ENCODE measurements around the gene LPAR3.

LPAR3 gene

DNA sequence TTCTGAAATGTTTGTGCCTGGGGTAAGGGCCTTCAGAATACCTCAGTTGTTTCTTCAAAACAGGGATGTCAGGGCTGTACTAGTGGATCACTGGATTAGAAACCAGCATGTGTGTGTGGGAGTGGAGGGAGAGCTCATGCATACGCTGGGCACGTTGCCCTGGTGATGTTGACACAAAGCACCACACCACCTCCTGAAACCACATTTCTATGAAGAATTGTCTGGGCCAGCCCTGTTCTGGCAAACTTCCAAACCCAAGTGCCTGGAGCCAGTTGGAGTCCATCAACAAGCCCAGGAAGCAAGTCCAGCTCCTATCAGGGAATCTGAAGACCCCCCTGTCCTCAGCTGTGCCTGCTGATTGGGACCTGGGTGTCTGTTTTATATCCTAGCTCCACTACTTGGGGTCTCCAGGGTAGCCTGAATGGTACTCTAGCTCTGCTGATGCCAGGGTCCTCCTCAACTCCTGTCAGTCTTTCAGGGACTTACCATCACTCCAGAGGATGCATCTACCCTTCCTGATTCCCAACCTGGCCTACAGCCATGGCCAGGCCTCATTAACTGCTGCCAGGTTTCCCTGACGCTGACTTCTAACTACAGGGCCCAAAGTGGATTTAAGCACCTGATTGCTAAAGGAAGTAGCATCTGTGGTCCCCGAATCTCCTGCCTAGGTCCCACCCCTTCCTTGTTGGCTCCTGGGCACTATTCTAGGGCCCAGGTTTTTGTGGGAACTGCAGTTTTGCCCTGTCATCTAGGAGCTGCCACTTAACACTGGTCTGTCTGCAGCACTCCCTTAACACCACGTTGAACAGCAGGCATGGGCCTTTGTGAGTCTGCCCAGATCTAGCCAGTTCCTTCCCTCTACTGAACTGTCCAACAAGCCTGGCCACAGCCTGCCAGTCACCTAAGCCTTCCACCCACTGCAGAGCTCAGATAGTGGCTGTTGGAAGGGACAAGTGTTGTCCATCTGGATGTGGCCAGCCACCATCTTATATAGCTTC lies 45.5 kb downstream of the LPAR3 start (continued):
- TF ChIP-seq, protein P1, sequence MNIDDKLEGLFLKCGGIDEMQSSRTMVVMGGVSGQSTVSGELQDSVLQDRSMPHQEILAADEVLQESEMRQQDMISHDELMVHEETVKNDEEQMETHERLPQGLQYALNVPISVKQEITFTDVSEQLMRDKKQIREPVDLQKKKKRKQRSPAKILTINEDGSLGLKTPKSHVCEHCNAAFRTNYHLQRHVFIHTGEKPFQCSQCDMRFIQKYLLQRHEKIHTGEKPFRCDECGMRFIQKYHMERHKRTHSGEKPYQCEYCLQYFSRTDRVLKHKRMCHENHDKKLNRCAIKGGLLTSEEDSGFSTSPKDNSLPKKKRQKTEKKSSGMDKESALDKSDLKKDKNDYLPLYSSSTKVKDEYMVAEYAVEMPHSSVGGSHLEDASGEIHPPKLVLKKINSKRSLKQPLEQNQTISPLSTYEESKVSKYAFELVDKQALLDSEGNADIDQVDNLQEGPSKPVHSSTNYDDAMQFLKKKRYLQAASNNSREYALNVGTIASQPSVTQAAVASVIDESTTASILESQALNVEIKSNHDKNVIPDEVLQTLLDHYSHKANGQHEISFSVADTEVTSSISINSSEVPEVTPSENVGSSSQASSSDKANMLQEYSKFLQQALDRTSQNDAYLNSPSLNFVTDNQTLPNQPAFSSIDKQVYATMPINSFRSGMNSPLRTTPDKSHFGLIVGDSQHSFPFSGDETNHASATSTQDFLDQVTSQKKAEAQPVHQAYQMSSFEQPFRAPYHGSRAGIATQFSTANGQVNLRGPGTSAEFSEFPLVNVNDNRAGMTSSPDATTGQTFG (tag by site-specific recombination; IDR thresholded peaks at IDR 0.05; ENCODE audit: borderline replicate concordance) = no peak
- TF ChIP-seq, protein P2, sequence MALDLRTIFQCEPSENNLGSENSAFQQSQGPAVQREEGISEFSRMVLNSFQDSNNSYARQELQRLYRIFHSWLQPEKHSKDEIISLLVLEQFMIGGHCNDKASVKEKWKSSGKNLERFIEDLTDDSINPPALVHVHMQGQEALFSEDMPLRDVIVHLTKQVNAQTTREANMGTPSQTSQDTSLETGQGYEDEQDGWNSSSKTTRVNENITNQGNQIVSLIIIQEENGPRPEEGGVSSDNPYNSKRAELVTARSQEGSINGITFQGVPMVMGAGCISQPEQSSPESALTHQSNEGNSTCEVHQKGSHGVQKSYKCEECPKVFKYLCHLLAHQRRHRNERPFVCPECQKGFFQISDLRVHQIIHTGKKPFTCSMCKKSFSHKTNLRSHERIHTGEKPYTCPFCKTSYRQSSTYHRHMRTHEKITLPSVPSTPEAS (tag by site-specific recombination; IDR thresholded peaks at IDR 0.05) = no peak
- TF ChIP-seq ZNF473 (tag by site-specific recombination; IDR thresholded peaks at IDR 0.05) (no peak), MZF1 (tag by site-specific recombination; IDR thresholded peaks at IDR 0.05; ENCODE audit: borderline replicate concordance) (peak; percentile 28; the same call in 1 of the 2 replicates), BCL11B (tag by site-specific recombination; IDR thresholded peaks at IDR 0.05; ENCODE audit: low read depth) (no peak), ZNF133 (tag by site-specific recombination; IDR thresholded peaks at IDR 0.05) (peak; percentile 69), EGR2 (tag by site-specific recombination; IDR thresholded peaks at IDR 0.05; ENCODE audit: low read depth) (peak; percentile 71), ZNF747 (tag by site-specific recombination; IDR thresholded peaks at IDR 0.05) (no peak), ZNF423 (tag by site-specific recombination; IDR thresholded peaks at IDR 0.05) (no peak), ZNF391 (tag by site-specific recombination; IDR thresholded peaks at IDR 0.05; ENCODE audit: borderline replicate concordance, low read depth) (no peak), GLI4 (tag by site-specific recombination; IDR thresholded peaks at IDR 0.05) (no peak), ZNF37A (tag by site-specific recombination; IDR thresholded peaks at IDR 0.05) (no peak), ZNF112 (tag by site-specific recombination; IDR thresholded peaks at IDR 0.05) (no peak), PRDM1 (tag by site-specific recombination; IDR thresholded peaks at IDR 0.05) (no peak), ZNF239 (tag by site-specific recombination; IDR thresholded peaks at IDR 0.05) (no peak), ZNF140 (tag by site-specific recombination; IDR thresholded peaks at IDR 0.05) (no peak), ZBTB48 (tag by site-specific recombination; IDR thresholded peaks at IDR 0.05) (no peak), ZXDB (tag by site-specific recombination; IDR thresholded peaks at IDR 0.05) (peak; percentile 54; the same call in 1 of the 2 replicates), MEIS1 (CRISPR knock-in tag; IDR thresholded peaks at IDR 0.05; ENCODE audit: borderline replicate concordance) (no peak), ZNF530 (tag by site-specific recombination; IDR thresholded peaks at IDR 0.05; ENCODE audit: low read depth) (no peak), ZEB2 (tag by site-specific recombination; IDR thresholded peaks at IDR 0.05) (peak; percentile 35; the same call in 1 of the 2 replicates), OVOL3 (tag by site-specific recombination; IDR thresholded peaks at IDR 0.05) (no peak)
- TF ChIP-seq, protein P3, sequence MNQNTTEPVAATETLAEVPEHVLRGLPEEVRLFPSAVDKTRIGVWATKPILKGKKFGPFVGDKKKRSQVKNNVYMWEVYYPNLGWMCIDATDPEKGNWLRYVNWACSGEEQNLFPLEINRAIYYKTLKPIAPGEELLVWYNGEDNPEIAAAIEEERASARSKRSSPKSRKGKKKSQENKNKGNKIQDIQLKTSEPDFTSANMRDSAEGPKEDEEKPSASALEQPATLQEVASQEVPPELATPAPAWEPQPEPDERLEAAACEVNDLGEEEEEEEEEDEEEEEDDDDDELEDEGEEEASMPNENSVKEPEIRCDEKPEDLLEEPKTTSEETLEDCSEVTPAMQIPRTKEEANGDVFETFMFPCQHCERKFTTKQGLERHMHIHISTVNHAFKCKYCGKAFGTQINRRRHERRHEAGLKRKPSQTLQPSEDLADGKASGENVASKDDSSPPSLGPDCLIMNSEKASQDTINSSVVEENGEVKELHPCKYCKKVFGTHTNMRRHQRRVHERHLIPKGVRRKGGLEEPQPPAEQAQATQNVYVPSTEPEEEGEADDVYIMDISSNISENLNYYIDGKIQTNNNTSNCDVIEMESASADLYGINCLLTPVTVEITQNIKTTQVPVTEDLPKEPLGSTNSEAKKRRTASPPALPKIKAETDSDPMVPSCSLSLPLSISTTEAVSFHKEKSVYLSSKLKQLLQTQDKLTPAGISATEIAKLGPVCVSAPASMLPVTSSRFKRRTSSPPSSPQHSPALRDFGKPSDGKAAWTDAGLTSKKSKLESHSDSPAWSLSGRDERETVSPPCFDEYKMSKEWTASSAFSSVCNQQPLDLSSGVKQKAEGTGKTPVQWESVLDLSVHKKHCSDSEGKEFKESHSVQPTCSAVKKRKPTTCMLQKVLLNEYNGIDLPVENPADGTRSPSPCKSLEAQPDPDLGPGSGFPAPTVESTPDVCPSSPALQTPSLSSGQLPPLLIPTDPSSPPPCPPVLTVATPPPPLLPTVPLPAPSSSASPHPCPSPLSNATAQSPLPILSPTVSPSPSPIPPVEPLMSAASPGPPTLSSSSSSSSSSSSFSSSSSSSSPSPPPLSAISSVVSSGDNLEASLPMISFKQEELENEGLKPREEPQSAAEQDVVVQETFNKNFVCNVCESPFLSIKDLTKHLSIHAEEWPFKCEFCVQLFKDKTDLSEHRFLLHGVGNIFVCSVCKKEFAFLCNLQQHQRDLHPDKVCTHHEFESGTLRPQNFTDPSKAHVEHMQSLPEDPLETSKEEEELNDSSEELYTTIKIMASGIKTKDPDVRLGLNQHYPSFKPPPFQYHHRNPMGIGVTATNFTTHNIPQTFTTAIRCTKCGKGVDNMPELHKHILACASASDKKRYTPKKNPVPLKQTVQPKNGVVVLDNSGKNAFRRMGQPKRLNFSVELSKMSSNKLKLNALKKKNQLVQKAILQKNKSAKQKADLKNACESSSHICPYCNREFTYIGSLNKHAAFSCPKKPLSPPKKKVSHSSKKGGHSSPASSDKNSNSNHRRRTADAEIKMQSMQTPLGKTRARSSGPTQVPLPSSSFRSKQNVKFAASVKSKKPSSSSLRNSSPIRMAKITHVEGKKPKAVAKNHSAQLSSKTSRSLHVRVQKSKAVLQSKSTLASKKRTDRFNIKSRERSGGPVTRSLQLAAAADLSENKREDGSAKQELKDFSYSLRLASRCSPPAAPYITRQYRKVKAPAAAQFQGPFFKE (tag by site-specific recombination; IDR thresholded peaks at IDR 0.05; ENCODE audit: borderline replicate concordance) = no peak
- TF ChIP-seq, protein P4, sequence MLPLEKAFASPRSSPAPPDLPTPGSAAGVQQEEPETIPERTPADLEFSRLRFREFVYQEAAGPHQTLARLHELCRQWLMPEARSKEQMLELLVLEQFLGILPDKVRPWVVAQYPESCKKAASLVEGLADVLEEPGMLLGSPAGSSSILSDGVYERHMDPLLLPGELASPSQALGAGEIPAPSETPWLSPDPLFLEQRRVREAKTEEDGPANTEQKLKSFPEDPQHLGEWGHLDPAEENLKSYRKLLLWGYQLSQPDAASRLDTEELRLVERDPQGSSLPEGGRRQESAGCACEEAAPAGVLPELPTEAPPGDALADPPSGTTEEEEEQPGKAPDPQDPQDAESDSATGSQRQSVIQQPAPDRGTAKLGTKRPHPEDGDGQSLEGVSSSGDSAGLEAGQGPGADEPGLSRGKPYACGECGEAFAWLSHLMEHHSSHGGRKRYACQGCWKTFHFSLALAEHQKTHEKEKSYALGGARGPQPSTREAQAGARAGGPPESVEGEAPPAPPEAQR (tag by site-specific recombination; IDR thresholded peaks at IDR 0.05) = no peak
- TF ChIP-seq, protein P5, sequence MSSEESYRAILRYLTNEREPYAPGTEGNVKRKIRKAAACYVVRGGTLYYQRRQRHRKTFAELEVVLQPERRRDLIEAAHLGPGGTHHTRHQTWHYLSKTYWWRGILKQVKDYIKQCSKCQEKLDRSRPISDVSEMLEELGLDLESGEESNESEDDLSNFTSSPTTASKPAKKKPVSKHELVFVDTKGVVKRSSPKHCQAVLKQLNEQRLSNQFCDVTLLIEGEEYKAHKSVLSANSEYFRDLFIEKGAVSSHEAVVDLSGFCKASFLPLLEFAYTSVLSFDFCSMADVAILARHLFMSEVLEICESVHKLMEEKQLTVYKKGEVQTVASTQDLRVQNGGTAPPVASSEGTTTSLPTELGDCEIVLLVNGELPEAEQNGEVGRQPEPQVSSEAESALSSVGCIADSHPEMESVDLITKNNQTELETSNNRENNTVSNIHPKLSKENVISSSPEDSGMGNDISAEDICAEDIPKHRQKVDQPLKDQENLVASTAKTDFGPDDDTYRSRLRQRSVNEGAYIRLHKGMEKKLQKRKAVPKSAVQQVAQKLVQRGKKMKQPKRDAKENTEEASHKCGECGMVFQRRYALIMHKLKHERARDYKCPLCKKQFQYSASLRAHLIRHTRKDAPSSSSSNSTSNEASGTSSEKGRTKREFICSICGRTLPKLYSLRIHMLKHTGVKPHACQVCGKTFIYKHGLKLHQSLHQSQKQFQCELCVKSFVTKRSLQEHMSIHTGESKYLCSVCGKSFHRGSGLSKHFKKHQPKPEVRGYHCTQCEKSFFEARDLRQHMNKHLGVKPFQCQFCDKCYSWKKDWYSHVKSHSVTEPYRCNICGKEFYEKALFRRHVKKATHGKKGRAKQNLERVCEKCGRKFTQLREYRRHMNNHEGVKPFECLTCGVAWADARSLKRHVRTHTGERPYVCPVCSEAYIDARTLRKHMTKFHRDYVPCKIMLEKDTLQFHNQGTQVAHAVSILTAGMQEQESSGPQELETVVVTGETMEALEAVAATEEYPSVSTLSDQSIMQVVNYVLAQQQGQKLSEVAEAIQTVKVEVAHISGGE (tag by site-specific recombination; conservative IDR thresholded peaks at IDR 0.05; ENCODE audit: low read depth) = no peak
